Activated T-cell treated with anti-CD3 and anti-CD28 coated beads for 24 hours (primary cell): ENCODE data around the gene LHPP.
"Not testable (repeated sequence)": the region's sequence is repeated elsewhere in the genome, so short reads cannot be mapped to it uniquely, and the experiment has no call there.

ENCODE experiments used
- DNase-seq: peaks from one replicate; pipeline ENCODE4 v3.0.0-alpha.2; 2020; ENCODE audit warnings: low read depth

Gene LHPP

DNA sequence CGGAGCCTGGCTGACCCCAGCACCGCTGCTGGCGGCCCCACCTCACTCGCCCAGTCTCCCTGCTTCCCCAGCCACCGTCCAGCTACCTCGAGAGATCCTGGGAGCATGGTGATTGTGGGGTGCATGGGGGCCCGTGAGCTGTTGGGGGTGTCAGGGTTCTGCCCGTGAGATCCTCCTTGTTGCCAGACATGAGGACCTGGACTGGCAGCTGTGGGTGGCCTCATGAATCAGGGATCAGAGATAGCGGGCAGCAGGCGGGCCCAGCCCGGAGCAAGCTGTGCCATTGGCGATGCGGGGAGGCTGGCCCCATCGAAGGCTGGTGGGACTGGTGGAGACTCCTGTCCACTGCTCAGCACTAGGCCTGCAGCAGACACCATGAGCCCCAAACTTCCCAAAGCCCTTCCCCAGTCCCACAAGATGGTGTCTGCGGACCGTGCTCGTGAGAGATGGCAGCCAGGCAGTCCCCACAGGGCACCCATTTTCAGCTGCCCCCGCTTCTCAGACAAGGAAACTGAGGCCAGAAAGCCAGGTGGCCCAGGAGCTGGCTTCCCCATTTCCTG lies 75.6 kb downstream of the LHPP start:
- no peak for DNase-seq

DNA sequence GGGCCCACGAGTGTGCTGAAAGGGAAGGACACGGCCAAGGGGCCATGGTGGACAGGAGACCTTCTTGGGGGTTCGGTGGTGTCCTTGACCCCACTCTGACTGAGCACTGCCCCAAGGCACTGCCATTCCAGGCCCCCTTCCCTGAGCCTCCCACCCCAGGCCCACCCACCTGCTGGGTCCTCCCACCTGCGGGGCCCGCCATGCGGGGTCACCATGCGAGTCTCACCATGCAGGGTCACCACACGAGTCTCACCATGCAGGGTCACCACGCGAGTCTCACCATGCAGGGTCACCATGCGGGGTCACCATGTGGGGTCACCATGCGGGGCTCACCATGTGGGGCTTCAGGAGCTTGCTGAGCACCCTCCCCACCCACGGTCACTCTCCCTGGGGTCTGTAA lies 76.3 kb downstream of the LHPP start:
- DNase-seq, result no peak

- no peak for DNase-seq
Measured at GRCh38 chr10:124538706-124539105, 77.1 kb downstream of the LHPP start.

- peak; percentile 51 for DNase-seq
Measured at GRCh38 chr10:124539935-124540641, 78.5 kb downstream of the LHPP start.

DNA sequence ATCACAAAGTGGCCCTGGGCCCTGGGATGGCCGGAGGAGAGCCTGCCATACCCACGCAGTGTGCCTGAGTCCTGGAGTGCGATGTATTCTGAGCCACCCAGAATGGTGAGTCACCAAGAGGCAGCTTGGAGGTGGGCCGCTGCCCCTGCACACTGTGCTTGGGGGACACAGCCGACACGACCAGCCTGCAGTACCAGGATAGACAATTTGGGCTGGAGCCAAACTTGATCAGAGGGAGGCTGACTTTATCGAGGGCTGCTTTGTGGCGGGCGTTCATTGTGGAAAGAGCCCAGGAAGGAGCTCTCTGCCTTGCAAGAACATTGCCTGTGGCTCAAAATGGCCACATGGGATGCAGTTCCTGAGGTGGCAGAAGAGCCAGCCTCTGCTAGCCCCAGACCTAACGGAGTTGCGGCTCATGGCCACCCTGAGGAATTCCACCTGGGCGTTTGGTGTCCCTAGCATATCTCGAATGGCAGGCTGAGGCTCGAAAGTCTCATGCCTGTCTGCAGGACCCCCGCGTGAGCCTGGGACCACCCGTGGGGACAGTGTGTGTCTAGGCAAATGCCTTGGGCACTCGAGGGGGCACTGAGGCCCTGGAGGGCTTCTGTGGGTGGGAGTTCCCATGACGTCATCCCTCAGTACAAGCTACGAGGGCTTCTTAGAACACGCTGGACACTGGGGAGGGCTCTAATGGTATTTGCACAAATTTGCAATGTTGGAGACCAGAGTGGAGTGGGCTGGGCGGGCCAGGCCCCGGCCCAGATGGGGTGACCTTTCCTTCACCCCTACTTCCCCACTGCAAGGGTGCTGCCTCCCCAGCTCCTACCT lies 79.7 kb downstream of the LHPP start:
- DNase-seq, result no peak

- DNase-seq, result no peak
Measured at GRCh38 chr10:124542336-124542735, 80.7 kb downstream of the LHPP start.

- no peak for DNase-seq
Measured at GRCh38 chr10:124543146-124543545, 81.5 kb downstream of the LHPP start.

- DNase-seq, result no peak
Measured at GRCh38 chr10:124543971-124544370, 82.3 kb downstream of the LHPP start.

DNA sequence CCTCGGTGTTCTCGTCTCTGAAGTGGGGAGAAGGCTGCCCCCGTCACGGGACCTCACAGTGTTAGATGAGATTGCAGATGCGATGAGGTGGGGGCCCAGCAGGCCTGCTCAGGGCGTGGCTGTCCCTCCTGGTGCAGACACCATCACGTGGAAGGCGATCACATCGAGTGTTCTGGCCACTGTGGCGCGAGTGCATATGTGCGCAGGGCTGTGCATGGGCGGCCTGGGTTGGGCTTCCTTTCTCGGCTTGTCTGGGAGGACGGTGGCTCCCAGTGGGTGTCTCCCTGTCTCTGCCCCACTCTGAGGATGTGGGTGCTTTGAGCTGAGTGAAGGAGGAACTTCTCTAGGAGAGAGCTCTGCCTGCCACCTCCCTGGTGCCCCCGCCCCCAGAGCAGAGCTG lies 83.1 kb downstream of the LHPP start:
- DNase-seq, result no peak

- DNase-seq, result no peak
Measured at GRCh38 chr10:124545351-124546054, 83.9 kb downstream of the LHPP start.

- no peak for DNase-seq
Measured at GRCh38 chr10:124546055-124546369, 84.4 kb downstream of the LHPP start.

- no peak for DNase-seq
Measured at GRCh38 chr10:124546957-124547646, 85.5 kb downstream of the LHPP start.

DNA sequence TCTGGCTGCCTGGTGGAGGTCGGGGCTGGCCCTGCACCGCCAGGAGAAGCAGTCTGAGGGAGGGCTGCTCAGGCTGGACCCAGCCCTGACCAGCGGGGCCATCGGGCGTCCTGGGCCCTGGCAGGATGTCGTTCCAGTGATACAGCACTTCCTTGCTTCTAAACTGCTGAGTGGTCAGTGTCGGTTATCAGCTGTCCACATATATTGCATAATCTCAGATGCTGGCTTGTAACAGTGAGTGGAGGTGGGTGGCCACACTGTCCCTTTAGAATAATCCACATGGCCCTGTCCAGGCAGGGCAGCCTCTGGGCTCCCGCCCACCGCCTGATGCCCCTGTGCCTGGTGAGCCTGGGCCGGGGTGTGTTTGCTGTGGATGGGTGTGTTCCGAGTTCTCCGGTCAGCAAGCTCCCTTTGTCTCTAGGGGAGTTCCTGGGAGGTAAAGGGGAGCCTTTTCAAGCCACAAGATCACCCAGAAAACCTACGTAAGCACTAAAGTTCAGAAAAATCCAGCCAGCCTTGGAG lies 86.1 kb downstream of the LHPP start:
- DNase-seq, result no peak

GRCh38 chr10:124549171-124549570 lies 87.5 kb downstream of the LHPP start:
- not testable (repeated sequence) for DNase-seq

DNA sequence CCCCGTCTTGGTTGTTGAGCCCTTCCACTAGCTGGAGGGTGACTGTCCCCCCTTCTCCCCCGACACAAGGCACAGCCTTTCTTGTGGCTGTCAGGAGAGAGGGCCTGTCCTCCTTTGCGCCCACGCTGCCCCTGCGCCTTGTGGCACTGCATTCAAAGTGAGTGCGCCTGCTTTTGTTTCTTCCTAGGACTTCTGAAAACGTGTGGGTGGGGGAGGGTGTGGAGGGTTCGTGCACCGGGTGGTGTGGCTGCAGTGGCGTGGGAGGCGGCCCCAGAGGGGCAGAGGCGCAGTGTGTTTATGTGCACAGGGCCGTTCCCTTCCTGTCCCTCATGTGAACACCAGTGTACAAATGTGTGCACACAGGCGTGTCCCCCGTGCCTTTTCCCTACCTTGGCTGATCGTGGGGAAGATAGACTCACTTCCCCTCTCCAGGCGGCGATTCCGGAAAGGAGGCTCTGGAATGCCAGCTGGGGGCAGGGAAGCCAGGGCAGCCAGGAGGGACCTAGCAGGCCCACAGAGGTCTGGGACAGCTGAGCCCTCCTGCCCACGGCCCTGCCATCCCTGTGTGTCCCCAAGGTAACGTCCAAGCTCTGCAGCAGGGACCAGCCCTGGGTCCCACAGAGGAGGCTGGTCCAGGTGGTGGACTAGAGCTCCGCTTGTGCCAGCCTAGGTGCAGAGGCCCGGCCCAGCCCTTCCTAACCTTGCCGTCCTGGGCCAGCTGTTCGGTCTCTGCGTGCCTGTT lies 88.8 kb downstream of the LHPP start:
- DNase-seq, result no peak

GRCh38 chr10:124551097-124551496 lies 89.5 kb downstream of the LHPP start:
- DNase-seq, result no peak

DNA sequence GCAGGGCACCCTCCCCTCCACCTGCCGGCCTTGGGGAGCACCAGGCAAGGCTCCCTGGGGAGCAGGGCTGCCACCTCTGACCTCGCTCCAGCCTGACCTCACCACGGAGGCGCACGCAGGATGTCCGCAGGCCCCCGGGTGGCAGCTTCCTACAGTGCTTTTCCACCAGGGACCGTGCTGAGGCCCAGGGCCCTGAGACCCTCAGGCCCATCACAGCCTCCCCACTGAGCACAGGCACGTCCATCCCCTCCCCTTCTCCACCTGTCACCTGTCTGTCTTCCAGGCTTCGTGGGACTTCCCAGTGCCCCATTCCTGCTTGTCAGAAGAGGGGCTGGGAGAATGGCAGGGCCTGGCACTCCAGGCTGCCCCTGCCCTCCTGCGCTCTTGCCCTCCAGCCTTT lies 90.1 kb downstream of the LHPP start:
- no peak for DNase-seq

GRCh38 chr10:124552691-124553276 lies 91.2 kb downstream of the LHPP start:
- no peak for DNase-seq

- no peak for DNase-seq
Measured at GRCh38 chr10:124554085-124554858, 92.6 kb downstream of the LHPP start.

GRCh38 chr10:124557167-124557566 lies 95.5 kb downstream of the LHPP start:
- DNase-seq, result no peak
